Measurements from ENCODE around the gene TMEM120A.

Gene TMEM120A

GRCh38 chr7:75977743-75978142 is 16.7 kb downstream of the TMEM120A start:
- TF ChIP-seq GABPA (IDR thresholded peaks at IDR 0.05; ENCODE audit: low read depth) (no peak), SPI1 (IDR thresholded peaks at IDR 0.05; ENCODE audit: borderline replicate concordance, low read depth) (no peak), POLR2AphosphoS5 (IDR thresholded peaks at IDR 0.05; ENCODE audit: low read depth) (no peak)
- TF ChIP-seq, protein P1, sequence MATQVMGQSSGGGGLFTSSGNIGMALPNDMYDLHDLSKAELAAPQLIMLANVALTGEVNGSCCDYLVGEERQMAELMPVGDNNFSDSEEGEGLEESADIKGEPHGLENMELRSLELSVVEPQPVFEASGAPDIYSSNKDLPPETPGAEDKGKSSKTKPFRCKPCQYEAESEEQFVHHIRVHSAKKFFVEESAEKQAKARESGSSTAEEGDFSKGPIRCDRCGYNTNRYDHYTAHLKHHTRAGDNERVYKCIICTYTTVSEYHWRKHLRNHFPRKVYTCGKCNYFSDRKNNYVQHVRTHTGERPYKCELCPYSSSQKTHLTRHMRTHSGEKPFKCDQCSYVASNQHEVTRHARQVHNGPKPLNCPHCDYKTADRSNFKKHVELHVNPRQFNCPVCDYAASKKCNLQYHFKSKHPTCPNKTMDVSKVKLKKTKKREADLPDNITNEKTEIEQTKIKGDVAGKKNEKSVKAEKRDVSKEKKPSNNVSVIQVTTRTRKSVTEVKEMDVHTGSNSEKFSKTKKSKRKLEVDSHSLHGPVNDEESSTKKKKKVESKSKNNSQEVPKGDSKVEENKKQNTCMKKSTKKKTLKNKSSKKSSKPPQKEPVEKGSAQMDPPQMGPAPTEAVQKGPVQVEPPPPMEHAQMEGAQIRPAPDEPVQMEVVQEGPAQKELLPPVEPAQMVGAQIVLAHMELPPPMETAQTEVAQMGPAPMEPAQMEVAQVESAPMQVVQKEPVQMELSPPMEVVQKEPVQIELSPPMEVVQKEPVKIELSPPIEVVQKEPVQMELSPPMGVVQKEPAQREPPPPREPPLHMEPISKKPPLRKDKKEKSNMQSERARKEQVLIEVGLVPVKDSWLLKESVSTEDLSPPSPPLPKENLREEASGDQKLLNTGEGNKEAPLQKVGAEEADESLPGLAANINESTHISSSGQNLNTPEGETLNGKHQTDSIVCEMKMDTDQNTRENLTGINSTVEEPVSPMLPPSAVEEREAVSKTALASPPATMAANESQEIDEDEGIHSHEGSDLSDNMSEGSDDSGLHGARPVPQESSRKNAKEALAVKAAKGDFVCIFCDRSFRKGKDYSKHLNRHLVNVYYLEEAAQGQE (IDR thresholded peaks at IDR 0.05; ENCODE audit: insufficient replicate concordance, low read depth), result no peak
- TF ChIP-seq, protein P2, sequence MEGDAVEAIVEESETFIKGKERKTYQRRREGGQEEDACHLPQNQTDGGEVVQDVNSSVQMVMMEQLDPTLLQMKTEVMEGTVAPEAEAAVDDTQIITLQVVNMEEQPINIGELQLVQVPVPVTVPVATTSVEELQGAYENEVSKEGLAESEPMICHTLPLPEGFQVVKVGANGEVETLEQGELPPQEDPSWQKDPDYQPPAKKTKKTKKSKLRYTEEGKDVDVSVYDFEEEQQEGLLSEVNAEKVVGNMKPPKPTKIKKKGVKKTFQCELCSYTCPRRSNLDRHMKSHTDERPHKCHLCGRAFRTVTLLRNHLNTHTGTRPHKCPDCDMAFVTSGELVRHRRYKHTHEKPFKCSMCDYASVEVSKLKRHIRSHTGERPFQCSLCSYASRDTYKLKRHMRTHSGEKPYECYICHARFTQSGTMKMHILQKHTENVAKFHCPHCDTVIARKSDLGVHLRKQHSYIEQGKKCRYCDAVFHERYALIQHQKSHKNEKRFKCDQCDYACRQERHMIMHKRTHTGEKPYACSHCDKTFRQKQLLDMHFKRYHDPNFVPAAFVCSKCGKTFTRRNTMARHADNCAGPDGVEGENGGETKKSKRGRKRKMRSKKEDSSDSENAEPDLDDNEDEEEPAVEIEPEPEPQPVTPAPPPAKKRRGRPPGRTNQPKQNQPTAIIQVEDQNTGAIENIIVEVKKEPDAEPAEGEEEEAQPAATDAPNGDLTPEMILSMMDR (IDR thresholded peaks at IDR 0.05; ENCODE audit: insufficient read depth, low read length), result no peak
- Histone ChIP-seq H3K4me3 (replicated peaks; ENCODE audit: insufficient read depth, low read length) (no peak overlapping the region), H3K27ac (replicated peaks) (no peak overlapping the region), H3K27me3 (ENCODE audit: insufficient read depth, poor library complexity, severe bottlenecking) (no peaks in the 10 kb centered on the region)
- DNase-seq (ENCODE audit: low read depth in 1 of 2, low spot score in 1 of 2), result no peak

DNA sequence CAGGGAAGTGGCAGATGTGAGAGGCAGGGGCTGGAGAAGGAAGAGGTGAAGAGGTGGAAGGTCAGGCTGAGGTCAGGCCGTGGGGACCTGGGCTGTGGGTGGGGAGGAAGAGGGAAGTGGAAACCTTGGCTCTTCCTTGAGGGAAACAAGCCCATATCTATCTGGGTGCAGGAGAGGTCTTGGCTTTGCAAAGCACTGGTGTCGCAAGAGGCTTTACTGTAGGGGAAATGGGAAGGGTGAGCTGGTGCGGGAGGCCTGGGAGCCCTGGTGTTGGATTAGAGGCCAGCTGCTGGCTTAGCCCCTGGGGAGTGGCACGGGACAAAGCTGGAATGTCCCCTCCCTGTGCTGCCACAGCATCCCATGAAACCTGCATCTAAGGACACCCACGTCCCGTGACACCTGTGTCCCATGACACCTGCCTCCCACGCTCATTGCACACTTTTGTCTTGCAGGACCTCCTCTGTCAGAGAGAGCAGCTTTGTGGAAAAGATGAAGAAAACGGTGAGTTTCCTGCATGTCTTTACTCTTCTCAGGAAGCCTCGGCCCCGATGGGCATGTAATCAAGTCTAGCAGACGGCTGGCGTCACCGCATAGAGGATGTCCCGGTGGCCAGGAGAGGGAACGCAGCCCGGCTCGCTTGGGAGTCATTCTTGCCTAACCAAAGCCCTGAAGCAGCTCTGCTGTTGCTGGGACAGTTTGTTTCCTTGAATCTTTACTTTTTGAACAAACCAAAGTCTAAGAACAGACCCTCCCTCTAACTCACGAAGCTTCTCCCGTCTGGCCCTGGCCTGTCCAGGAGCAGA is 22.2 kb downstream of the TMEM120A start:
- H3K4me3 ChIP-seq (replicated peaks; ENCODE audit: insufficient read depth, low read length), result no peak overlapping the region
- peak; percentile 87 to 97 for DNase-seq (ENCODE audit: low read depth in 1 of 2, low spot score in 1 of 2)
- TF ChIP-seq, protein P2 (IDR thresholded peaks at IDR 0.05; ENCODE audit: insufficient read depth, low read length), result peak; percentile 17
- TF ChIP-seq, protein P1 (IDR thresholded peaks at IDR 0.05; ENCODE audit: insufficient replicate concordance, low read depth), result no peak
- TF ChIP-seq SPI1 (IDR thresholded peaks at IDR 0.05; ENCODE audit: borderline replicate concordance, low read depth) (peak; percentile 86), POLR2AphosphoS5 (IDR thresholded peaks at IDR 0.05; ENCODE audit: low read depth) (peak; percentile 82), GABPA (IDR thresholded peaks at IDR 0.05; ENCODE audit: low read depth) (no peak)
- H3K27ac ChIP-seq (replicated peaks), result no peak overlapping the region
- no peaks in the 10 kb centered on the region for H3K27me3 ChIP-seq (ENCODE audit: insufficient read depth, poor library complexity, severe bottlenecking)

GRCh38 chr7:75971309-75971960 is 23.0 kb downstream of the TMEM120A start:
- no peak overlapping the region for H3K27ac ChIP-seq (replicated peaks)

More at GRCh38 chr7:75971309-75971960, 23.0 kb downstream of the TMEM120A start:
- H3K27me3 ChIP-seq (ENCODE audit: insufficient read depth, poor library complexity, severe bottlenecking), result no peaks in the 10 kb centered on the region
- H3K4me3 ChIP-seq (replicated peaks; ENCODE audit: insufficient read depth, low read length), result no peak overlapping the region
- no peak for DNase-seq (ENCODE audit: low read depth in 1 of 2, low spot score in 1 of 2)
- no peak for TF ChIP-seq POLR2AphosphoS5 (IDR thresholded peaks at IDR 0.05; ENCODE audit: low read depth)
- no peak for TF ChIP-seq GABPA (IDR thresholded peaks at IDR 0.05; ENCODE audit: low read depth)
- TF ChIP-seq, protein P2 (IDR thresholded peaks at IDR 0.05; ENCODE audit: insufficient read depth, low read length), result no peak
- TF ChIP-seq, protein P1 (IDR thresholded peaks at IDR 0.05; ENCODE audit: insufficient replicate concordance, low read depth), result no peak
- no peak for TF ChIP-seq SPI1 (IDR thresholded peaks at IDR 0.05; ENCODE audit: borderline replicate concordance, low read depth)

Data from HL-60 (cell line).